ENCODE results near the gene GAB1.

The GAB1 gene

GRCh38 chr4:143354990-143355389 is 18.3 kb downstream of the GAB1 start:
- Histone ChIP-seq H3F3A (ENCODE audit: insufficient read depth, low read length) (no peaks in the 10 kb centered on the region), H3K9ac (ENCODE audit: low read length) (no peak overlapping the region), H2AFZ (ENCODE audit: low read length) (no peak overlapping the region), H3K27me3 (ENCODE audit: insufficient read depth, low read length) (no peaks in the 10 kb centered on the region), H3K27ac (ENCODE audit: low read depth, low read length, poor library complexity, severe bottlenecking) (peak overlapping the region; percentile 72), H3K36me3 (ENCODE audit: insufficient read depth, low read length) (no peaks in the 10 kb centered on the region), H3K9me2 (ENCODE audit: low read depth, low read length) (no peaks in the 10 kb centered on the region), H4K20me1 (ENCODE audit: insufficient read depth, low read length) (no peaks in the 10 kb centered on the region), H3K4me3 (ENCODE audit: low read depth, low read length, poor library complexity, severe bottlenecking) (no peak overlapping the region), H3K4me2 (ENCODE audit: low read length) (0 out of 2 replicates have a peak overlapping the region, but pooled peaks have one; percentile 1), H3K4me1 (ENCODE audit: insufficient read depth, low read length, severe bottlenecking) (peaks cover 46% of the 10 kb centered on the region), H3K9me3 (ENCODE audit: low read length) (no peaks in the 10 kb centered on the region), H3K79me2 (ENCODE audit: insufficient read depth, low read length) (no peaks in the 10 kb centered on the region)
- TF ChIP-seq CTCF (IDR thresholded peaks at IDR 0.05; ENCODE audit: low read length) (no peak), EZH2 (IDR thresholded peaks at IDR 0.05; ENCODE audit: borderline replicate concordance, low read length) (no peak)

GRCh38 chr4:143355540-143356217 is 19.0 kb downstream of the GAB1 start:
- Histone ChIP-seq H2AFZ (ENCODE audit: low read length) (no peak overlapping the region), H3K4me1 (ENCODE audit: insufficient read depth, low read length, severe bottlenecking) (peaks cover 52% of the 10 kb centered on the region), H3K27me3 (ENCODE audit: insufficient read depth, low read length) (no peaks in the 10 kb centered on the region), H3K27ac (ENCODE audit: low read depth, low read length, poor library complexity, severe bottlenecking) (peak overlapping the region; percentile 72), H3K4me2 (ENCODE audit: low read length) (0 out of 2 replicates have a peak overlapping the region, but pooled peaks have one; percentile 1), H3K79me2 (ENCODE audit: insufficient read depth, low read length) (no peaks in the 10 kb centered on the region), H3K36me3 (ENCODE audit: insufficient read depth, low read length) (no peaks in the 10 kb centered on the region), H3K9ac (ENCODE audit: low read length) (no peak overlapping the region), H3K4me3 (ENCODE audit: low read depth, low read length, poor library complexity, severe bottlenecking) (no peak overlapping the region), H4K20me1 (ENCODE audit: insufficient read depth, low read length) (no peaks in the 10 kb centered on the region), H3K9me2 (ENCODE audit: low read depth, low read length) (no peaks in the 10 kb centered on the region), H3K9me3 (ENCODE audit: low read length) (no peaks in the 10 kb centered on the region), H3F3A (ENCODE audit: insufficient read depth, low read length) (no peaks in the 10 kb centered on the region)
- TF ChIP-seq CTCF (IDR thresholded peaks at IDR 0.05; ENCODE audit: low read length) (no peak), EZH2 (IDR thresholded peaks at IDR 0.05; ENCODE audit: borderline replicate concordance, low read length) (no peak)

GRCh38 chr4:143356493-143356892 is 19.8 kb downstream of the GAB1 start:
- Histone ChIP-seq H3F3A (ENCODE audit: insufficient read depth, low read length) (no peaks in the 10 kb centered on the region), H2AFZ (ENCODE audit: low read length) (no peak overlapping the region), H3K4me1 (ENCODE audit: insufficient read depth, low read length, severe bottlenecking) (peaks cover 61% of the 10 kb centered on the region), H3K79me2 (ENCODE audit: insufficient read depth, low read length) (no peaks in the 10 kb centered on the region), H3K27me3 (ENCODE audit: insufficient read depth, low read length) (no peaks in the 10 kb centered on the region), H3K9me3 (ENCODE audit: low read length) (no peaks in the 10 kb centered on the region), H3K9me2 (ENCODE audit: low read depth, low read length) (no peaks in the 10 kb centered on the region), H3K4me3 (ENCODE audit: low read depth, low read length, poor library complexity, severe bottlenecking) (no peak overlapping the region), H3K36me3 (ENCODE audit: insufficient read depth, low read length) (no peaks in the 10 kb centered on the region), H3K4me2 (ENCODE audit: low read length) (no peak overlapping the region), H3K9ac (ENCODE audit: low read length) (no peak overlapping the region), H4K20me1 (ENCODE audit: insufficient read depth, low read length) (no peaks in the 10 kb centered on the region), H3K27ac (ENCODE audit: low read depth, low read length, poor library complexity, severe bottlenecking) (peak overlapping the region; percentile 72)
- no peak for TF ChIP-seq EZH2 (IDR thresholded peaks at IDR 0.05; ENCODE audit: borderline replicate concordance, low read length)
- no peak for TF ChIP-seq CTCF (IDR thresholded peaks at IDR 0.05; ENCODE audit: low read length)
